SU-DHL-6 (cell line): Measurements from ENCODE around the gene ANO9.

Experiments used
- EZH2phosphoT487 ChIP-seq: fragments of 200-600 bp; sonication (generic), shearing (Covaris generic); conservative IDR thresholded peaks from 2 replicates; pipeline ENCODE4 v1.6.1; 2018; ENCODE audit warnings: mild to moderate bottlenecking, antibody characterized with exemption, low read length, moderate library complexity, mixed read lengths
- TF ChIP-seq, protein P1 (sequence below): fragments of 200-600 bp; sonication (generic); IDR thresholded peaks from one replicate; pipeline ENCODE4 v1.5.1; 2017; ENCODE audit warnings: antibody characterized with exemption, mild to moderate bottlenecking, low read length, moderate library complexity; ENCODE audit not compliant: insufficient read depth, poor library complexity, severe bottlenecking

DNA sequence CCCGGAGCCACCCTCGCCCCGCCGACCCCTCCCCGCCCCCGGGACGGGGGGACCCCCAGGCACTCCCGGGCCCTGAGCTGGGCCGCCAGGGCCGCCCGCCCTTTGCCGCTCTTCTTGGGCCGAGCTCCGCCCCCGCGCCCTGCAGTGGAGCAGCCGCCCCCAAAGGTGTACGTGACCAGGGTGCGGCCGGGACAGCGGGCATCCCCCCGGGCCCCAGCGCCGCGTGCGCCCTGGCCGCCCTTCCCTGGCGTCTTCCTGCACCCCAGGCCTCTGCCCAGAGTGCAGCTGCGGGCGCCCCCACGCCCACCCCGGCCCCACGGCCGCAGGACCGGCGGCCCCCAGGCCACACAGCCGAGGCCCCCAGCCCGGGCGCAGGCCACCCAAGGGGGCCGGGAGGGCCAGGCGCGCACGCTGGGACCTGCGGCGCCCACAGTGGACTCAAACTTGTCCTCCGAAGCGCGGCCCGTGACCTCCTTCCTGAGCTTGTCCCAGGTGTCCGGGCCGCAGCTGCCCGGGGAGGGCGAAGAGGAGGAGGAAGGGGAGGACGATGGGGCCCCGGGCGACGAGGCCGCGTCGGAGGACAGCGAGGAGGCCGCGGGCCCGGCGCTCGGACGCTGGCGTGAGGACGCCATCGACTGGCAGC, 65.2 kb downstream of the ANO9 start:
- TF ChIP-seq, protein P1, sequence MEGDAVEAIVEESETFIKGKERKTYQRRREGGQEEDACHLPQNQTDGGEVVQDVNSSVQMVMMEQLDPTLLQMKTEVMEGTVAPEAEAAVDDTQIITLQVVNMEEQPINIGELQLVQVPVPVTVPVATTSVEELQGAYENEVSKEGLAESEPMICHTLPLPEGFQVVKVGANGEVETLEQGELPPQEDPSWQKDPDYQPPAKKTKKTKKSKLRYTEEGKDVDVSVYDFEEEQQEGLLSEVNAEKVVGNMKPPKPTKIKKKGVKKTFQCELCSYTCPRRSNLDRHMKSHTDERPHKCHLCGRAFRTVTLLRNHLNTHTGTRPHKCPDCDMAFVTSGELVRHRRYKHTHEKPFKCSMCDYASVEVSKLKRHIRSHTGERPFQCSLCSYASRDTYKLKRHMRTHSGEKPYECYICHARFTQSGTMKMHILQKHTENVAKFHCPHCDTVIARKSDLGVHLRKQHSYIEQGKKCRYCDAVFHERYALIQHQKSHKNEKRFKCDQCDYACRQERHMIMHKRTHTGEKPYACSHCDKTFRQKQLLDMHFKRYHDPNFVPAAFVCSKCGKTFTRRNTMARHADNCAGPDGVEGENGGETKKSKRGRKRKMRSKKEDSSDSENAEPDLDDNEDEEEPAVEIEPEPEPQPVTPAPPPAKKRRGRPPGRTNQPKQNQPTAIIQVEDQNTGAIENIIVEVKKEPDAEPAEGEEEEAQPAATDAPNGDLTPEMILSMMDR, result no peak
- no peak for TF ChIP-seq EZH2phosphoT487
